AG04450 (cell line): ENCODE results near the gene CDC42EP4. TPM values are rescaled to one million over a fixed set of nuclear protein-coding genes. Genes with fewer than 3 reads are reported as not detected.

Source experiments
- CTCF ChIA-PET: fragments of 300-600, 350-600 bp; formaldehyde crosslinking; extraction: SDS; loops from one replicate; lab custom pipeline; 2022; ENCODE audit warnings: antibody characterized with exemption, inconsistent platforms; lab: Charles Lee
- POLR2A ChIA-PET: fragments of 350-600 bp; formaldehyde crosslinking; extraction: SDS; loops from one replicate; lab custom pipeline; 2021; ENCODE audit warnings: antibody characterized with exemption, inconsistent platforms; lab: Yijun Ruan, JAX
- DNase-seq: peaks from one replicate; pipeline ENCODE4 v3.0.0-alpha.2; 2011; ENCODE audit warnings: low read depth, low spot score
- H3K27ac ChIP-seq: one replicate; pipeline ENCODE4 v1.5.1; 2012; ENCODE audit warnings: low read depth, low read length, control low read depth
- H3K27me3 ChIP-seq: one replicate; pipeline ENCODE4 v1.6.0; 2012; ENCODE audit warnings: low read length; ENCODE audit not compliant: control insufficient read depth, insufficient read depth
- H3K4me3 ChIP-seq: 2 replicates; pipeline ENCODE4 v1.5.1; 2011; ENCODE audit warnings: mild to moderate bottlenecking, low read depth, low read length, control low read depth
- H3K9me3 ChIP-seq: 2 replicates; pipeline ENCODE4 v1.5.1; 2012; ENCODE audit warnings: low read length; ENCODE audit not compliant: control insufficient read depth, insufficient read depth
- CTCF ChIP-seq: IDR thresholded peaks from 2 replicates; pipeline ENCODE4 v1.5.1; 2011; ENCODE audit warnings: low read depth, low read length, control low read depth, inconsistent platforms
- polyA plus RNA-seq: library from polyadenylated mRNA; depleted of rRNA; stranded (reverse); fragments of >200 nt; gene quantifications from 2 replicates; pipeline ENCODE4 v1.2.3, GENCODE V29; 2011

CDC42EP4 gene
- polyA plus RNA-seq, 1 experiment: 21.9 TPM

GRCh38 chr17:73352261-73352660 lies 40.5 kb upstream of the CDC42EP4 start:
- CTCF ChIA-PET: no interaction called here
- POLR2A ChIA-PET: no interaction called here
- no peak for TF ChIP-seq CTCF

GRCh38 chr17:73351764-73352163 lies 40.0 kb upstream of the CDC42EP4 start:
- H3K9me3 ChIP-seq: no peaks in the 10 kb centered on the region; the same call in 1 of the 2 replicates
- H3K27me3 ChIP-seq: peaks cover 3% of the 10 kb centered on the region
- no peak overlapping the region for H3K4me3 ChIP-seq
- POLR2A ChIA-PET: no interaction called here
- TF ChIP-seq CTCF: no peak
- H3K27ac ChIP-seq: no peak overlapping the region
- no peak for DNase-seq
- CTCF ChIA-PET: no interaction called here

More at GRCh38 chr17:73352261-73352660, 40.5 kb upstream of the CDC42EP4 start:
- Histone ChIP-seq H3K4me3 (no peak overlapping the region), H3K27me3 (peaks cover 3% of the 10 kb centered on the region), H3K9me3 (no peaks in the 10 kb centered on the region; the same call in 1 of the 2 replicates), H3K27ac (no peak overlapping the region)
- no peak for DNase-seq

- Histone ChIP-seq H3K4me3 (no peak overlapping the region), H3K27ac (no peak overlapping the region), H3K27me3 (no peaks in the 10 kb centered on the region), H3K9me3 (no peaks in the 10 kb centered on the region; the same call in 1 of the 2 replicates)
- ChIA-PET CTCF (interaction anchor here (0.7 kb wide), 1 partner anchor 41 kb away, joined by 3 read pairs; no protein-coding TSS in a partner anchor), POLR2A (no interaction called here)
- DNase-seq: no peak
- no peak for TF ChIP-seq CTCF
These were observed 39.1 kb upstream of the CDC42EP4 start for GRCh38 chr17:73350864-73351263.

- POLR2A ChIA-PET: no interaction called here
- Histone ChIP-seq H3K27me3 (no peaks in the 10 kb centered on the region), H3K4me3 (no peak overlapping the region), H3K27ac (no peak overlapping the region), H3K9me3 (no peaks in the 10 kb centered on the region; the same call in 1 of the 2 replicates)
- DNase-seq: no peak
- no peak for TF ChIP-seq CTCF
- CTCF ChIA-PET: interaction anchor here (0.9 to 1.8 kb wide), 3 partner anchors 20 to 94 kb away, joined by 5 to 11 read pairs (median 6); no protein-coding TSS in a partner anchor
These were observed 37.8 kb upstream of the CDC42EP4 start for GRCh38 chr17:73349647-73350046.

GRCh38 chr17:73349138-73349537 lies 37.3 kb upstream of the CDC42EP4 start:
- no peak for DNase-seq
- POLR2A ChIA-PET: no interaction called here
- TF ChIP-seq CTCF: no peak
- Histone ChIP-seq H3K9me3 (no peaks in the 10 kb centered on the region; the same call in 1 of the 2 replicates), H3K4me3 (no peak overlapping the region), H3K27ac (no peak overlapping the region), H3K27me3 (no peaks in the 10 kb centered on the region)
- CTCF ChIA-PET: interaction anchor here (0.9 to 1.8 kb wide), 3 partner anchors 21 to 94 kb away, joined by 5 to 11 read pairs (median 6); no protein-coding TSS in a partner anchor
